ENCODE data around the gene EXOC4.

Gene EXOC4

DNA sequence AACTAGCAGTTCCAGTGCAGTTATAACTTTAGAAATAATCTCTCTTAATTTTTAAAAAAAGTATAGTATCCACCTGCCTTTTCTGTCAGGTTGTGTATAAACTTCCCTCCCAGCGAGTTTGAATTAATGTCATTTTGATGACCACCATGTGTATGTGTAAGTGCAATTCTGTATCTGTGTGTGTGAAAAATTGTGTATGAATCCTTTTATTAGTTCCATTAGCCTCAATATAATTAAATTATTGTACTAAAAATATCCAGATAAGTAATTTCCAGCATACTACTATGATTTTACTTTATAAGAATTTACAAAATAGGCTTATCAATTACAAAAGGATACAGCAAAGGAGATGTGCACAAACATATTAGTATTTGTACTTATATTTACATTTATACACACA lies 453.1 kb downstream of the EXOC4 start:
- no peak for DNase-seq (ENCODE audit: low read depth)

GRCh38 chr7:133709036-133709880 lies 456.4 kb downstream of the EXOC4 start:
- DNase-seq (ENCODE audit: low read depth), result no peak

DNA sequence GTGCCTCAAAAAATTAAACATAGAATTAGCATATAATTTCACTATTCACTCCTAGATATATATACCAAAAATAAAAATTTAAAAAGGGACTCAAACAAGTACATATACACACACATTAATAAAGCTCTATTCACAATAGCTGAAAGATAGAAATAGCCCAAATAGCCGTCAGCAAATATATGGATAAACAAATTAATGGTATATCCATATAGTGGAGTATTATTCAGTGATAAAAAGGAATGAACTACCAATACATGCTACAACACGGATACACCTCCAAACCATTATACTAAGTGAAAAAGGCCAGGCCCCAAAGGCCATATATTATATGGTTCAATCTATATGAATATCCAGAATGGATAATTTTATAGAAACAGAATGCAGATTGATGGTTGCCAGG lies 459.7 kb downstream of the EXOC4 start:
- DNase-seq (ENCODE audit: low read depth), result no peak

GRCh38 chr7:133714654-133715053 lies 461.8 kb downstream of the EXOC4 start:
- no peak for DNase-seq (ENCODE audit: low read depth)

- no peak for DNase-seq (ENCODE audit: low read depth)
Measured at GRCh38 chr7:133718131-133718530, 465.3 kb downstream of the EXOC4 start.

- DNase-seq (ENCODE audit: low read depth), result no peak
Measured at GRCh38 chr7:133723044-133723443, 470.2 kb downstream of the EXOC4 start.

DNA sequence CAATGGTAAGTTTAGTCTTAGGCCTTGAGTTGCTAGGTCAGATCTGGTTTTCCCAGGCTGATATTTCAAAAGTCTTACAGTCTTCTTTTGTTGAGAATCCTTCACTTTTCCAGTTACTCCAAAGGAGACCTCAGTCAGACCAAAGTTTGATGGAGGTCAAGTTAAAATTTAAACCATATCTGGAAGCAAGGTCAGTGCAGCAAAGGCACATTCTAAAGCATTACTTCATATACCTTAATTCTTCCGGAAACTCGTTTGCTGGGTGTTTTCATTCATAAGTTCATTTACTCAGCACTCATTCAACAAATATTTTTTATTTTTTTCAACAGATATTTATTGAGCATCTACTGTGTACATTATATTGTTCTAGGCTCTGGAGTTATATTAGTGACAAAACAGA lies 471.3 kb downstream of the EXOC4 start:
- no peak for DNase-seq (ENCODE audit: low read depth)

DNA sequence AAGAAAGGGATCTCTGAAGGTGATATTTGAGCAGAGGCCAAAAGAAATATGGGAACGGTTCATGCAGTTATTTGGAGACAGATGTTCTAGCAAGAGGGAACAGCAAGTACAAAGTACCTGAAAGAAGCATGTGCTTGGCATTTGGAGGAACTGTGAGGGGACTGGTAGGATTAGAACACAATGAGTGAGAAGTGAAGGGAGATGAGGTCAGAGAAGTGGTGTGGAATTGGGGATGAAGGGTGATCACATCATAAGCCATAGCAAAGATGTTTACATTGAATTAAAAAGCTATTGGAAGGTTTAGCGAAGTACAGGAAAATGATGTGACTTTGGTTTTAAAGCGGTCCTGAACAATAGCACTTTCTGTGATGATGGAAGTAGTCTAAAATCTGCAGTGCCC lies 471.8 kb downstream of the EXOC4 start:
- DNase-seq (ENCODE audit: low read depth), result no peak

DNA sequence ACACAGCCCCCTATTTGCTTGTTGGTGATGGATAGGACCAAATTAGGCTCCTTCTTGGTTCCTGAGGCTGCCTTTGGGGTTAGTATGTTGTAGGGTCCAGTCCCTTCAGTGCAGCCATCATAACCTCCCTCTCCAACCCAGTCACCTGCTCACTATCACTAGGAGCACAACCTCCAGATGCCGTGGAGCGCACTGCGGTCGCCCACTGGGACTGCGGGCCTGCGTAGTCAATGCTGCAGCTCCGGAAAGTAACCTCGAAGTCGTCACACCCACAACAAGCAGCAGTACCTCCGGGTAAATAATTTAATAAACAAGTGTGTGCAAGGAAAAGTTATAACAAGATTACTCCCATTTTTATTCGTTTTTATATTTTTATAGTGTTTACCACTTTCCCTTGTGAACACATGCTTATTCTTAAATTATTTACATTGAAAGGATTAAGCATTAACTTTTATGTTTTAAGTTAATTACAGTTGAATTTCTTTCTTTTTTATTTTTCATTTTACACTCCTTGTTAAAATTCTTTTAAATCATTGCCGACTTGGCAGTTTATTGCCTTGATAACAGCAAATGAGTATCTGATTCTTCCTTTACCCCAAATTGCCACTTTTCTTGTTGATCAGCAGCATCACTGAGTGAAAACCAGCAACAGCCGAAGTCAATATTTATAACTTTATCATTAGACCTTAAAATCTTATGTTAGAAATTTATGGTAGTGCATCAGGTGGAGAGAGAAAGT lies 474.8 kb downstream of the EXOC4 start:
- no peak for DNase-seq (ENCODE audit: low read depth)

DNA sequence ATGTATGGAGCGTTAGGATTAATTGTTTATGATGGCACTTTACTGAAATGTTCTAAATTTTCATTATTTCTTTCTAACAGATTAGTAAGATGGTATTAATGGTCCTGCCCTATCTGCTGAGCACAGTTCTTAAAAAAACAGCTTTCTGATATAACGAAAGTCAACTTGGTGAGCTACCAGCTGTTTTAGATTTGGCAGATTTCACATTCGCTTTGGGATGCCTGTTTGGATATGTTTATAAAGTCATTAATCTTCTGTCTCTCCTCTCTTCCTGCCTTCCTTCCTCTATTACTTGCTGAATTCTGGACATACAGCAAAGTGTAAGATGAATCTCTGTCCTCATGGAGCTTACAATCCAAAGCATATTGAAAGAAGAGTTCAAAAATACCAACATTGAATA lies 477.5 kb downstream of the EXOC4 start:
- no peak for DNase-seq (ENCODE audit: low read depth)

DNA sequence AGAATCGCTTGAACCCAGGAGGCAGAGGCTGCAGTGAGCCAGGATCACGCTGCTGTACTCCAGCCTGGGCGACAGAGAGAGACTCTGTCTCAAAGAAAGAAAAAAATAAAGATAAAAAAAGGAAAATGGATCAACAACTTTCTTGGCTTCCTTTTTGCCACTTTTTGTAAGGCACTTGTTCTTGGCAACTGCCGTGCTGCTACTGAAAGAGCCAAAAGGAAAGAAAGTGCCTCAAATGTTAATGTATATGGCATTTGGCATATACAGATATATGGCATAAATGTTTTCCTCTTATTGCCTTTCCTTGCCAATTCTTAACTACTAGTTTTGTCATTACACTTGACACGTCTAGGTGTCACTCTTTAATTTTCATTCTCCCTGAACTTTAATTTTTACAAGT lies 480.5 kb downstream of the EXOC4 start:
- no peak for DNase-seq (ENCODE audit: low read depth)

DNA sequence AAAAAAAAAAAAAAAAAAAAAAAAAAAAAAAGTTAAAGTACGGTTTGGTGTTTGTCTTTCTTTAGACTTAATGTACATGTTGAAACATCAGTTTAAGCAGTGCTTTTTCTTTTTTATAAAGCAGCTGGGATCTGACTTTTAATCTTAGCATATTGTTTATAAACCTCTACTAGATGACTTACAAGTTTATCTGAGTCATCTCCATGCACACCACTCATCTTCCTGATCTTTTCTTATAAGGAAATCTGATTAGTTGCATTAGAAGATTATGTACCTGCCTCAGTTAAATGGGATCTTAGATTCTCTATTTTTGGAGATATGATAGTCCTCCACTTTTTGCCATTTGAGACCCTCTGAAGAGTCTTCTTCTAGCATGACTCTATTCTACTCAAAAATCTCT lies 482.3 kb downstream of the EXOC4 start:
- DNase-seq (ENCODE audit: low read depth), result no peak

GRCh38 chr7:133739817-133740216 lies 486.9 kb downstream of the EXOC4 start:
- no peak for DNase-seq (ENCODE audit: low read depth)

- DNase-seq (ENCODE audit: low read depth), result no peak
Measured at GRCh38 chr7:133741078-133741477, 488.2 kb downstream of the EXOC4 start.

DNA sequence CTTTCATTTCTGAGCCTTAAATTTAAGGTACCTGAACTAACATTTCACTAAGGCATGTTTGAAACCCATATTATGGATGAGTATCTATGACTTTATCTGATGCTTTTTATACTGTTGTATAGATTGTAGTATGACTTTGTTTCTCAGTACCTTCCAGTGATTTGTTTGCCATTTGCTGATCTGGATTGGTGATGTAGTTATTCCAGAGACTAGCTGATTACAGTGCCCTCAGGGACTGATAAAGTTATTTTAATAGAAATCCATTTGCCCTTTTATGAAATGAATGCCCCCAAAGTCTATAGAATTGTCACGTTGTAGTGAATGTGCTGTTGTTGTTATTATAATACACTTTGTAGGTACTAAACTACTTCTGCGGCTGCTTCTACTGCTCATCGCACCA lies 488.8 kb downstream of the EXOC4 start:
- no peak for DNase-seq (ENCODE audit: low read depth)

GRCh38 chr7:133742709-133743538 lies 490.0 kb downstream of the EXOC4 start:
- no peak for DNase-seq (ENCODE audit: low read depth)

GRCh38 chr7:133744451-133744850 lies 491.6 kb downstream of the EXOC4 start:
- DNase-seq (ENCODE audit: low read depth), result no peak

- DNase-seq (ENCODE audit: low read depth), result no peak
Measured at GRCh38 chr7:133746305-133746704, 493.4 kb downstream of the EXOC4 start.

GRCh38 chr7:133746847-133747246 lies 494.0 kb downstream of the EXOC4 start:
- DNase-seq (ENCODE audit: low read depth), result no peak

GRCh38 chr7:133748443-133749407 lies 495.8 kb downstream of the EXOC4 start:
- DNase-seq (ENCODE audit: low read depth), result no peak

DNA sequence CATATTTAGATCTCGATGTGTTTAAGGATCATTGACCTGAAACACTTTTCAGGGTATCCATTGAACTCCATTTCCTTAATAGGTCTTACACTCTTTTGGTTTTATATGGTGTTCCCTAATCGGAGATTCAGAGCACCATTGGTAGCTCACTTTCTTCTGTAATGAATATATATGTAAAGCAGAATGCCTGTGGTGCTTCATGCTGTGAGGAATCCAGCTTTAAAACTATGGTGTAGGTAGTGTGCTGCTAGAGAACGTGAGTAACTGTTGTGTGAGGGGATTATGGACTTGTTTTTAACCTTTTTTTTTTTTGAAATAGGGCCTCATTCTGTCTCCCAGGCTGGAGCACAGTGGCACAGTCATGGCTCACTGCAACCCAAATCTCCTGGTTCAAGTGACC lies 497.4 kb downstream of the EXOC4 start:
- no peak for DNase-seq (ENCODE audit: low read depth)
